GM21723 (cell line): Measurements from ENCODE around the gene UMAD1.
"Not testable (repeated sequence)": the region's sequence is repeated elsewhere in the genome, so short reads cannot be mapped to it uniquely, and the experiment has no call there.

ENCODE experiments used
- ATAC-seq: cut with Tn5 transposase; IDR thresholded peaks from one replicate; pipeline ENCODE4 v1.9.1; 2021; ENCODE audit warnings: mild to moderate bottlenecking, moderate library complexity; ENCODE audit not compliant: unreplicated experiment

The UMAD1 gene

DNA sequence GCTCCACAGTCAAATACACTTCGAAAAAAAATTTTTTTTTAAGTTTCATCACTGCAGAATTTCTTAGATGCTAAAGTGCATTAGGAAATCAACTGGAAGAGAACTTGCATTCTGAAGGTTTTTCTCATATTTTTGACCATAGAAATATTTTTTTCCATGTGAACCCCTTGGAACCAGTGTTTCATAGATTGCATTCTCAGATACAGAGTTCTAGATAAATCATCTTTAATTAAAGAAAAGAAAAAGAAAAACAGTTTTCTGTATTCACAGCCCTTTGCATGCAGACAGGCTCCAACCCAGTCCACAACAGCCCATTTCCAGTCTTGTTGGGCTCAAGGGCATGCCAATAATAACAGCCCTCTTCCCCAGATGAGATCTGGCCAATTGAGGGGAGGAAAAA, 153.4 kb downstream of the UMAD1 start:
- no peak for ATAC-seq

DNA sequence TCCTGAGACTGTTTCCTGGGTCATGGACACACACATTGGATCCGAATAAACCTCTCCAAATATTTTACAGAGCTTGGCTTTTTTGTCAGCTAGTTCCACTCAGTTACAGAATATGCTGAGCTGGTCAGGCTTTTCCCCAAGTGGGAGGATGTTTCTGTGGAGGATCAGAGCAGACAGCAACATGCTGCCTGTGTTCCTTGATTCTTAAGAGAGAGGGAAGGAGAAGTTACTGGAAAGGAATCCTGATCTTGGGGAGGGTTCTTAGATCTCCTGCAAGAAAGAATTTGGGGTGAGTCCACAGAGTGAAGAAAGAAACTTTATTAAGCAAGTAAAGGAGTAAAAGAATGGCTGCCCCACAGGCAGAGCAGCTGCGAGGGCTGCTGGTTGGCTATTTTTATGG, 154.7 kb downstream of the UMAD1 start:
- no peak for ATAC-seq

DNA sequence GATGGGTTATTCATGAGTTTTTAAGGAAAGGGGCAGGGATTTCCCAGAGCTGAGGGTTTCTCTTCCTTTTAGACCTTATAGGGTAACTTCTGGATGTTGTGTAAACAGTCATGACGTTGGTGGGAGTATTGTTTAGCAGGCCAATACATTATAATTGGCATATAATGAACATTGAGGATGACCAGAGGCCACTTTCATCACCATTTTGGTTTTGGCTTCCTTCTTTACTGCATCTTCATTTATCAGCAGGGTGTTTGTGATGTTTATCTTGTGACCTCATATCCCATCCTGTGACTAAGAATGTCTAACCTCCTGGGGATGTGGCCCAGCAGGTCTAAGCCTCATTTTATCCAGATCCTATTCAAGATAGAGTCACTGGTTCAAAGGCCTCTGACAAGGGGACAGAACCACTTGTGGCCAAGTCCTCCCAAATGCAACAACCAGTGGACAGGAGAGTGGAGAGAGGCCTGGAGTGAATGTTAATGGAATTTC, 155.1 kb downstream of the UMAD1 start:
- ATAC-seq = no peak

DNA sequence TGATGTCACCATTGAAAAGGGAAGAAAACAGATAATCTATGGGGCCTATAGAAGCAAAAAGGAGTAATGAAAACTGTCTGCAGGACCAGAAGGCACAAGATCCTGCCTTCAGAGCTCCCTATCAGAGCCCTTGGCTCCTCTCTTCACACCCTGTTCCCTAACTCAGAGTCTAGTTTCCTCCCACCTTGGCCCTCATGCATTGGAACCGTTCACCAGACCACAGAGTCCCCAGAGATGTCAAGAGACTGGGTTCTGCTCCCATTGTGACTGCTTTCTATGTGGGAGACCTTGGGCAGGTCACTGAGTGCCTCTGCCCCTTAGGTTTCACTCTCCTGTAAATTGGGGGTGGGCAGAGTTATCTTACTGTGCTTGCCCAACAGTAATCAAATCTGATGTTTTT, 158.0 kb downstream of the UMAD1 start:
- no peak for ATAC-seq

DNA sequence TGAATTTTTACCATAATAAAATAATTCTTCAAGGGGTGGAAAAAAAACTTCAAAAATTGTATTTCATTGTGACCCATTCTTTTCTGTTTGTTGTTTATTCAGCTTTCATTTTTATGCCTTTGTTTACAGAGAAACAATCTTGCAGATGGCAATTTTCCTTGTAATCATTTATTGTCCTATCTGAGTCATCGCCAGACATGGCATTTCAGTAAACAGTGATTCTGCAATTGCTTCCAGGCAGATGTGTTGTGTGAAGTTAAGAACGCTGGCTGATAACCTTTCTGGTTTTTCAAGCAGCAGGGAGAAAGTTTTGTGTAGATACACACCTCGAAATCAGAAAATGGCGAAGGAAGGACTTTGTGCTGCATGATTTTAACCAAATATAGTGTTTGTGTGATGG, 158.6 kb downstream of the UMAD1 start:
- ATAC-seq = no peak

DNA sequence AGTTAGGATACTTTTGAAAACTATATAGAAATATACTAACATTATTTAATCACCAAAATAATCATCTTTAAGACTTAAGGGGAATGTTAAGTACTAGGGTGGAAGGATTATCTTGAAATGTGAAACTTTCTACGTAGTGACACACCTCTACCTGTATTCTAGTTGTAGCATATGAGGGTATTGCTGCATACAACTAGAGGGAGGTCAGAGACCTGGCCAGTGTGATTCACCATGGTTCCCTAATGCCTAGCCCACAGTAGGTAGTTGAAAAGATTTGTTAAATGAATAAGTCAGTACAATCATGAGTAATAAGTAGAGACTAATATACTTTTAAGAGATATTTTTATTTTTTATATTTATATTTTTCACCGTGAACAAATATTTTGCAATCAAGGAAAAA, 162.0 kb downstream of the UMAD1 start:
- ATAC-seq = no peak

DNA sequence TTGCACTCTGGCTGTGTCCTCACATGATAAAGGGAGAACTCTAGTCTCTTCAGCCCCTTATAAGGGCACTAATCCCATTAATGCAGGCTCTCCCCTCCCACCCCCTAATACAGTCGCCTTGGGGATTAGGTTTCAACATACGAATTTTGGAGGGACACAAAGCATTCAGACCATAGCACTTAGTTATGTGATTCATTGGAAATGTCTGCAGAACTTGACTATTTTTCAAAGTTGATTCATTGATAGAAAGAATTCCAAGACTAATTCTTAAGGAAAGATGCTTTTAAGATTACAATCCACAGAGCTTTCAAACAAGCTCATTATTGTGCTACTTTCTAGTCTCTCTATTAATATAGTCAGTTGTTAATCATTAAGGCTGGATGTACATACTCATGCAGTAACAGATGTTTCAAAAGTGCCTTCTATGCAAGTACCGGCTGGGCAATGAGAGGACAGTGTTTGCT, 163.2 kb downstream of the UMAD1 start:
- ATAC-seq = no peak

DNA sequence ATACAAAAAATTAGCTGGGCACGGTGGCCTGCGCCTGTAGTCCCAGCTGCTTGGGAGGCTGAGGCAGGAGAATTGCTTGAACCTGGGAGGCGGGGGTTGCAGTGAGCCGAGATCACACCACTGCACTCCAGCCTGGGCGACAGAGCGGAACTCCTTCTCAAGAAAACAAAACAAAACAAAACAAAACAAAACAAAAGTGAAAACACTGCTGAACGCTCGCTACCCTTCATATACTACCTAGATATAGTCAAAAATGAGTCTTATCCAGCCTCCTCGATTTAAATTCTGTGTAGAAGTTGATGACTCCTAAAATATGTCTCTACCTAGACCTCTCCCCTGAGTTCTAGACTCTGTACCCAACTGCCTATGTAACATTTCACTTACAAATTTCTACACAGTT, 164.3 kb downstream of the UMAD1 start:
- not testable (repeated sequence) for ATAC-seq

DNA sequence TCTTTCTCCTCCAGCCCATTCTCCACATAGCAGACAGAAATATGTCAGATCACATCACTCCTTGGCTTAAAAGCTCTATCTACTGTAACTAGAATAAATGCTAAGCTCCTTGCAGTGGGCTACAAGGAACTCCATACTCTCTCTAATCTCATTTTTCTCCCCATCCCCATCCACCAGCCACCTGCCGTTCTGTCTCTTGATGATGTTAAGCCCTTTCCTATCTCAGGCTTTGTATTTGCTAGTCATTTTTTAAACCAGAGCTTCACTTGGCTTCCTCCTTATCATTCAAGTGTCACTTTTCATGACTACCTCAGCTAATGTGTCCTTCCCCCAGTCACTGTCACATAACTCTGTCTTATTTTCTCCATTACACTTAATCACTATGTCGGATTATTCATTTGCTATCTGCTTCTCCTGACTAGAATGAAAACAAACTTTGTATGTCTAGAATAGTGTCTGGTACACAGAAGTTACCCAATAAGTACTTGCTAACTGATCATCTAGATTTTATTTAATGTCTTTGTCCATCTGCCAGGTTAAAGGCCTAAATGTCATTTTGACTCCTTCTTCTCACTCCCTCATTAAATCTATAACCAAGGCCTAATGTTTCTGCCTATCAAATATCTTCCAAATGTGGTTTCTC, 165.1 kb downstream of the UMAD1 start:
- ATAC-seq = no peak

DNA sequence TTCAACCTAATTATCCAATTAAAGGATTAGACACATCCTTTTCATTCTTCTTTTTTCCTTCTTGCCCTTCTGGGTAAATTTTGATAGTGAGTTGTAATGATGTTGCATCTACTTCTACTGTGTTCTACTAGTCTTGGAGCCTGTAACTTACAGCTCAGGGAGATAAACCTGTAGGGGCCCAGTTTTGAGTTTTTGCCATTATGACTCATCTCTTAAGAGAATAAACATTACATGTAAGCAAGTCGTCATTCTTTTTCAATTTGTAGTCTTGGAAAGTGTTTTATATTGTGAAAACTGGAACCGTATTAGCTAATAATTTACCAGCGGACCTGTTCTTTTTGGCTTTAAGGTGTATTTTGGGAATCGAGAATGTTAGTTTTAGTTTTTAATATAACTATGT, 167.6 kb downstream of the UMAD1 start:
- no peak for ATAC-seq

DNA sequence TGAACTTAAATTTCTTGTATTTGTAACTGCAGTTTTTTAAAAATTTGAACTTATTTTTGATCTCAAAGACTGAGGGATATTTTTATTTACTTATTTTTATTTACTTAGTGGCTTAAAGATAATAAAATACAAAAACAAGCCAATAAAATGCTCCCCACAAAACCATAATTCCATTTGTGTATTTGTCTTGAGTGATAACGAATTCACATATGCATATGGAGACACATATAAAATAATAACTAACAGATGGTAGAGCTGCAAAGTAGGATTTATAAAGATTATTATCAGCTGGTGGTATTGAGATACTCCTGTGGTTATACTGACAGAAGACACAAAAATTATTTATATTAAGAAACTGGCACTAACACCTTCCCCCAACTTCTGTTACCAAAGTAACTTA, 168.1 kb downstream of the UMAD1 start:
- ATAC-seq = no peak

DNA sequence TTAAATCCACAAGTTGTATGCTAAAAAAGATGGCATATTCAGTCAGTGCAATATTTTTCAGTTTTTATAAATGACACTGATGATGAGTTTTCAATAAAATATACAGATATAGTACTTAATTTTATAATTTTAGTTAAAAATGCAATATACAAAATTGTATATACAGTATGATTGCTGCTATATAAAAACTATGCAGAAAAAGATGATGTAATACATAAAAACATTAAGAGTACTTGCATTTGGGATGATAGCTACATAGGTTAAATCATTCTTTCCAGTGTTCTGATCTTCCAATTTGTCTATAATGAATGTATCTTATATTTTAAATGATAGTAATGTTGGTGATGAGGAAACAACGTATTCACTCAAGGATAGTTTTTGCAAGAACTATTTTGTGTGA, 169.8 kb downstream of the UMAD1 start:
- no peak for ATAC-seq

DNA sequence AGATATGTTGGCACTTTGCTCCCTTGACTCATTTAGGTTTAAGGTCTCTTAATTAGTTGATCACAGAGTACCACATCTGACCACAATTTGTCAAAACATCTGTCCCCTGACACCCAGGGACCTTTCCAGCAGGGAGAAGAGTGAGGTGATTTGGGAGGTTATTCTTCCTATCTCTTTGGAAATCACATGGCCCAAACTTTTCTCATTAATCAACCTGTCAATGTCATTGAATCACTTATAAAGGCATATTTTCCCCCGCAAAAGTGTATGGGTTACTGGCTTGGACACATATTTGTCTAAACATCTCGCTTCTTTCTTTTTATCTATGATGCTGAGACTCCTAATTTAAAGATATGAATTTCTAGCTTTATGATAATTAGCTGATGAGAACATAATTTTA, 170.3 kb downstream of the UMAD1 start:
- ATAC-seq = no peak

DNA sequence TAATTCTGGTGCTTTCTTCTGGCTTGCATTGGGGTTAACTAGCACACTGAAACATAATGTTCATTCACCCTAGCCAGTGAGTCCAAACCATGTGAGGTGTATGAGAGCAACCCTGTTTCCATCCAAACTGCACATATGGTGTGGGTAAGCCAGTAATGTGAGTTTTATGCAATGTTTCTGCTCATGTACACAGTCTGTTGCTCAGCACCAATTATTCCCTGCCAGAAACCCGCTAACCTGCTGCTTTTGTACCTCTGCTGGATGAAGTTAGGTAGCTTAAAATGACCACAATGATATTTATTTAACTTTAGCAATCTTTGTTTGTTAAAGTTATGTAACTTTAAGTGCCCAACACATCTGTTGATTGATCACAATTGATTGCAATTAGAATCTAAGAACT, 171.6 kb downstream of the UMAD1 start:
- no peak for ATAC-seq

DNA sequence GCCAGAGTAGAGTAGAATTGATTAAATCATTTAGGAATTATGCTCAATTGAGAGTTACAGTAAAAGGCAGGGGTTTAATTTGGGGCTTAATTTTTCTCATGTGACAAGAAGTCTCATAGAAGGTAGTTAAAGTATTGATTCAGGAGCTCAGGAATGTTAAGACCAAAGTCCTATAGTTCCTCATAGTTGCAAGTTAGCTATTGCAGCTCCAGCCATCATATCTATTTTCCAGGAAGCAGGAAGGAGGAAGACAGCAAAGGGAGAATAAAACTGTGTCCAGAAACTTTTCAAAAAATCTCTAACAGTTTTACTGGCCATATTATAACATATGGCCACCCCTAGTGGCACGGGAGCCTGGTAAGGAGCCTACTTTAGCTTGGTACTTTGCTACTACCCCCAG, 174.8 kb downstream of the UMAD1 start:
- no peak for ATAC-seq

DNA sequence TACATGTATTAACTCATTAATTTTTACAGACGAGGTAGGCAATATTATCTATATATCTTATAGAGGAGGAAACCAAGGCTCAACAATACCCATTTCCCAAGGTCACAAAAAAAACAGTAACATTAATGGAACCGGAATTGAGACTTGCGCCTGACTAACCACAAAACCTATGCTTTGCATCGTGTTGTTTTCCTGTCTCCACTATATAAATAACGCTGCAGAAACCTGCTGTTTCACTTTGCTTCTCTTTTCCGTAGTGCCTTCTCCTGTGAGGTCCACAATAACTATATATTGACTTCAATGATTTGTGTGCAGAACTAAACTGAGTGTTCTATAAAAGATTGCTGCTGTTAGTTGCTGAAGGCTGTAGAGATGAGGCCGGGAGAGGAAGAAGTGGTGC, 175.5 kb downstream of the UMAD1 start:
- ATAC-seq = peak; percentile 61

DNA sequence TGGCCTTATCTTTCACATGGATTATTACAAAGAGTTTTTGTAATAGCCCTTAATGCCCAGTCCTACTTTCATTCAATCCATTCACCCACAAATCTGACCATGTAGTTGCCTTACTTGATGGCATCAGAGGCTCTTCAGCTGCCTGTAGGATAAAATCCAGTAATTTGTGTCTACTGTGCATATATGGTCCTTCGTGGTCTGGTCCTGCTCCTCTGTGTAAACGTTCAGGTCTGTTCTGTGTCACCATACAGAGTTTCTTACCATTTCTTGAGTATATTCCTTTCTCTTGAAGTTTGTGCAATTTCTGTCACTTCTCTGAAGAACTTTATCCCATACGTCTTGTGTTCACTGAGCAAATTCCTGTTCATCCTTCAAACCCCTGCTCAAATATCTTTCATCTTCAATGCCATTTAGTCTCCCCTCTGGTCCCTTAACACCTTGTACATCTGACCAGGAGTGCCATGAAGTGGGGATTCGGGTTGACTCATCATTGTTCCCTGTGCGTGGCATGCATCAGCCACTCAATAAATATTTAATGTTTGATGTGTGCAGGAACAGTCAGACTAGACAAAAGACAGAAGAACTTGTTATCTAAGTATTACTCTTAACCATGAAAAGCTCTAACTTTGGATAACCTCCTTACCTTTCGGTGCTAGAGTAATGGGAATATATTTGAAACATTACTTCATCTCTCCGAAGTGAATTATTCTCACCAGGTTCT, 176.4 kb downstream of the UMAD1 start:
- no peak for ATAC-seq

DNA sequence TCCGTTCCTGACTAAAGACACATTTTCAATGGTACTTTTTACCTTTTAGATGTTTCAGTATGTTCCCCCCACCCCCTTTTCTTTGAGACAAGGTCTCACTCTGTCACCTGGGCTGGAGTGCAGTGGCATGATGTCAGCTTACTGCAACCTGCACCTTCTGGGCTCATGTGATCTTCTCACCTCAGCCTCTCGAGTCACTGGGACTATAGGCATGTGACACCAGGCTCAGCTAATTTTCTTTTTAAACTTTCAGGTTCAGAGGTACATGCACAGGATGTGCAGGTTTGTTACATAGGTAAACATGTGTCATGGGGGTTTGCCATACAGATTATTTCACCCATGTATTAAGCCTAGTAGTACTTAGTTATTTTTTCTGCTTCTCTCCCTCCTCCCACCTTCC, 177.2 kb downstream of the UMAD1 start:
- no peak for ATAC-seq

DNA sequence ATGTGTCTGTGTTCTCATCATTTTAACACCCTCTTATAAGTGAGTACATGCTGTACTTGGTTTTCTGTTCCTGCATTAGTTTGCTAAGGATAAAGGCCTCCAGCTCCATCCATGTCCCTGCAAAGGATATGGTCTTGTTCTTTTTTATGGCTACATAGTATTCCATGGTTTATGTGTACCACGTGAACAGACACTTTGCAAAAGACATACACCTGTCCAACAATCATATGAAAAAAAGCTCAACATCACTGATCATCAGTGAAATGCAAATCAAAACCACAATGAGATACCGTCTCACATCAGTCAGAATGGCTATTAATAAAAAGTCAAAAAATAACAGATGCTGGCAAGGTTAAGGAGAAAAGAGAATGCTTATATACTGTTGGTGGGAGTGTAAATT, 177.6 kb downstream of the UMAD1 start:
- not testable (repeated sequence) for ATAC-seq

DNA sequence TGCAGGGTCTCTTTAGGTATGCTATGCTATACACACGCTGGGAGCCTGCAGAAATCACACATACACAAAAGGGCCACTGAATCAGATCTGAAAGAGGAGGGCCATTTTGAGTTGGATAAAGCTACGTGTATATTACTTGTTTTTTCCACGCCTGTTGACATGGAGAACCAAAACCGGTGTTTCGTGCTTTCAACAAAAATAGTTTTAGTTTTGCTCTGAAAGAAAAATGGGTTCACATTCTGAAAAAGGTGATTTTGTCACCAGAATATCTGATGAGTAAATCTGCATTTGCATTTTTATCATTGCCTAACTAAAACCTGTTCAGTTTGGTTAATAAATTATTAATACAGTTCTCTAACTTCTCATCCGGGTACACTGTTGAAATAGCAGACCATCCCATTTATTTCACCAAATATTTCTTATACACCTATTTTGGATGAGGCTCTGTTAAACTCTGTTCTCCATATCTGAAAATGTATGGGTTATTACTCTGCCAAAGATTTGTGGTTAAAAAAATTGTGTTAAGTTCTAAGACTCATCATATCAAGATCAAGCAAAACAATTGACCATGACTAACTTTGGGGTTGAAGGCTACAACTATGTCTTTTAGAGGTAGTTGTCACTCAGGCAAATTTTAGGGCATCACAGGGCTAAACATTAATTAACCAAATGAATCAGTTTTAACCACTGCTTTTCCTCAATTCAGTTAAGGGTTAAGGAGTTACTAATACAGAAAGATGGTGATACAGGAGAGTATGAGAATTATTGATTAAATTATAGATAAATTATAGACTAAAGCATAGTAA, 179.1 kb downstream of the UMAD1 start:
- ATAC-seq = peak; percentile 31

DNA sequence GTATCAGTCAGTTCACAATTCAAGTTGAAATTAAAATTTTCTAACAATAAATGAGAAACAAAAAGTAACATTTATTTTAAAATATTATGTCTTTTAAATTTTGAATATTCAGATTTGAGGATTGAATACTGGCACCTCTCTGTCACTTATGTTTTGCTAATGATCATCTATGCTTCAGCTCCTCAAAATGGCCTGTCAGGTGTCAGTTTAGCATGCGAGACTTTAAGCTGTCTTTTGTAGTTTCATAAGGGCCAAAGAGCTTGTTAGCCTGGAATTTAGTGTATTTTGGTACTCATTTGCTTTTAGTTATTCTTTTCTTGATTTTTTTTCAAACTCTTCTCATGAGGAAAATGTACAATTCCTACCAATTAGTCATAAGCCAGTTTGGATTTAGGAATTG, 179.9 kb downstream of the UMAD1 start:
- no peak for ATAC-seq

DNA sequence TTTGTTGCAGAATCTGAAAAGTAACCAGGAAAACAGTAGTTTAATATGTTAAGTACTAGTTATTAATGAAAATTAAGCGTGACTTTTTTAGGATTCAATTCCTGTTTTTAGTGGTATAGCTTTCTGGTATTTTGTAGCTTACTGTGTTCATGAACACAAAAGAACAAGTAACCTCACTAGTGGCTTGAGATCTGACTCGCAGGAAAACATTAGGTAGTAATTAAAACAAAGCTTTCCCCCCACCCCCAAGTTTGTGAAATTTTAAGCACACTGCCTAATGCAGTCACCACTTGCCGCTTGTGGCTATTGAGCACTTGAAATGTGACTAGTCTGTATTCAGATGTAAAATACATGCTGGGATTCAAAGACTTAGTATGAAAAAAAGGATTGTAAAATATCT, 180.4 kb downstream of the UMAD1 start:
- peak; percentile 57 for ATAC-seq
